HCT116 (cell line): ENCODE data around the gene LYSMD3. TPM values are rescaled to one million over a fixed set of nuclear protein-coding genes. Genes with fewer than 3 reads are reported as not detected.

Experiments used
- total RNA-seq: library from RNA; stranded (reverse); gene quantifications from one replicate; pipeline ENCODE4 v1.2.1, GENCODE V29; 2021; ENCODE audit not compliant: unreplicated experiment

The LYSMD3 gene
- total RNA-seq, 1 experiment from 2014 or later: 18.0 TPM

Other genes with a start within 250 kb of the LYSMD3 start
- gene CETN3, start 119.8 kb downstream of the LYSMD3 start, total RNA-seq: 42.8 TPM
- gene MBLAC2, start 54.8 kb downstream of the LYSMD3 start, total RNA-seq: 5.7 TPM
- 44.8 TPM for gene POLR3G, start 54.7 kb downstream of the LYSMD3 start, total RNA-seq
- 6.0 TPM for gene ADGRV1, start 29.2 kb upstream of the LYSMD3 start, total RNA-seq